Measurements from ENCODE around the gene OOSP3. TPM values are rescaled to one million over a fixed set of nuclear protein-coding genes. Genes with fewer than 3 reads are reported as not detected.

The OOSP3 gene
- total and polyA plus RNA-seq, 8 donors, result not detected

GRCh38 chr11:59938132-59938531 is 59.5 kb downstream of the OOSP3 start, which contains the start of gene OOSP1:
Gene OOSP1, plus strand, starts transcription at chr11:59938432. Its CDS starts 23 bp downstream, at chr11:59938455.
- no peak within 1 kb of the TSS for H3K27ac ChIP-seq
- no peaks in the 10 kb centered on the region for H3K36me3 ChIP-seq
- ATAC-seq, result no peak
- intact Hi-C loops (cut with DNase I), result no loop called here
- no peak for DNase-seq
- H3K4me1 ChIP-seq, result no peaks in the 10 kb centered on the region
- no peak for TF ChIP-seq CTCF (IDR thresholded peaks at IDR 0.05)
- H3K9me3 ChIP-seq, result no peaks in the 10 kb centered on the region
- no peaks in the 10 kb centered on the region for H3K27me3 ChIP-seq
- H3K4me3 ChIP-seq, result no peak within 1 kb of the TSS

DNA sequence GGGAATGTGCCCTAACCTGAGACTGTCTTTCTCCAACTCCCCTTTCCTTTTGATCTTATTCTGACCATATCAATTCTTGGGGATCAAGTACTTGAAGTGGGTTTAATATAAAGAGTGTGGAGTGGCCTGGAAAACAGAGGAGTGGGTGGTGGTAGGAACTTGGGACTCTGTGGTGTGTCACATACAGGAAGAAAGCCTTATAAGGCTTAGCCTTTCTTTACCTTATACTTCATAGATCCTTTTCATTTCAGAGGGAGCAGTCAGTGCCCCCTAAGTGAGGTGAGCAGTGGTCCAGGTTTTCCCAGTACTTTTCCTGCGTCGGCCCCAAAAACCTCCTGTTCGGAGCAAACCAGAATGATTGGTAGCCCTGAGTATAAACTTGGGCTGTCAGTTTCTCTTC is 60.1 kb downstream of the OOSP3 start:
- ATAC-seq (no peak), DNase-seq (no peak)
- no peaks in the 10 kb centered on the region for H3K9me3 ChIP-seq
- H3K27me3 ChIP-seq, result no peaks in the 10 kb centered on the region
- intact Hi-C loops (cut with DNase I), result no loop called here
- no peak overlapping the region for H3K4me3 ChIP-seq
- H3K27ac ChIP-seq, result no peak overlapping the region
- no peaks in the 10 kb centered on the region for H3K4me1 ChIP-seq
- no peak for TF ChIP-seq CTCF (IDR thresholded peaks at IDR 0.05)
- H3K36me3 ChIP-seq, result no peaks in the 10 kb centered on the region

- Histone ChIP-seq H3K4me1 (no peaks in the 10 kb centered on the region), H3K36me3 (no peaks in the 10 kb centered on the region), H3K9me3 (no peaks in the 10 kb centered on the region), H3K4me3 (no peak overlapping the region), H3K27me3 (no peaks in the 10 kb centered on the region), H3K27ac (no peak overlapping the region)
- DNase-seq (no peak), ATAC-seq (no peak)
- intact Hi-C loops (cut with DNase I), result no loop called here
- no peak for TF ChIP-seq CTCF (IDR thresholded peaks at IDR 0.05)
Measured at GRCh38 chr11:59939482-59939881, 60.9 kb downstream of the OOSP3 start.

GRCh38 chr11:59941091-59941490 is 62.5 kb downstream of the OOSP3 start:
- Histone ChIP-seq H3K4me1 (no peaks in the 10 kb centered on the region), H3K4me3 (no peak overlapping the region), H3K9me3 (no peaks in the 10 kb centered on the region), H3K36me3 (no peaks in the 10 kb centered on the region), H3K27me3 (no peaks in the 10 kb centered on the region), H3K27ac (no peak overlapping the region)
- ATAC-seq (no peak), DNase-seq (no peak)
- TF ChIP-seq CTCF (IDR thresholded peaks at IDR 0.05), result no peak
- intact Hi-C loops (cut with DNase I), result no loop called here

DNA sequence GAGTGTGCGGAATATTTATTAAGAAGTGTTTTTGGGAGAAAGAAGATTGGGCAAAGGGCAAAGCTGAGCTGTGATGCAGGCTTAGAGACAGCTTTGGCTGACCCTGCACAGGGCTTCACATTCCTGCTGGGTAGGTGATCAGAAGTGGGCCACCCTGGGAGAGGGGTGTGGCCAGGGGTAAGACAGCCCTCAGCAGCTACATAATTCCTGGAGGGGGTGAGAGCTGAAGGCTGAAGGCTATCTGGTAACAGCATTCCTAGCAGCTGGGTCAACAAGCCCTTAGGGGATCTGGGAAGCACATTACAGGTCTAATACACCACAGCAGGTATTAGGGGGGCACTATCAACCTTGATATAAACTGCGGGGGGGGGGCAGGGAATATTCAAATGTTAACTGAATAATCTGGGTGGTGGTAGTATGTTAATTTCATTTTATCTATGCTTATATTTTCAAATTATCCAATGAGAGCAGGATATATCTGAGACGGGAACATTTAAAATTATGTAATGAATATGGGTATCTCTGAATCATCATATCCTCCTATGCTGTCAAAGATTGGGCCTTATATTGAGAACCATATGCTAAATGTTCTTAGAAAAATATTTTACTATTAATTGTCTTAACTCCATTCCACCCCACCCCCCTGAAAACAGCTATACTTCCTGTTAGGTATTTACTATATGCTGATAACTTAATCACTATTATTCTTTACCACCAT is 65.6 kb downstream of the OOSP3 start:
- intact Hi-C loops (cut with DNase I), result no loop called here
- no peak for TF ChIP-seq CTCF (IDR thresholded peaks at IDR 0.05)

More for the DNA sequence above, 65.6 kb downstream of the OOSP3 start:
- H3K4me1 ChIP-seq, result no peaks in the 10 kb centered on the region
- no peaks in the 10 kb centered on the region for H3K9me3 ChIP-seq
- H3K36me3 ChIP-seq, result no peaks in the 10 kb centered on the region
- H3K4me3 ChIP-seq, result no peak overlapping the region
- no peak for DNase-seq
- no peak for ATAC-seq
- H3K27ac ChIP-seq, result no peak overlapping the region
- H3K27me3 ChIP-seq, result no peaks in the 10 kb centered on the region
